Immature natural killer cell (primary cell): Measurements from ENCODE around the gene RNASEH2A. TPM values are rescaled to one million over a fixed set of nuclear protein-coding genes. Genes with fewer than 3 reads are reported as not detected.
A peak's percentile ranks its signal among the peaks of the same experiment; 100 is the strongest.
"Not testable (repeated sequence)": the region's sequence is repeated elsewhere in the genome, so short reads cannot be mapped to it uniquely, and the experiment has no call there.

ENCODE experiments used
- DNase-seq, 3 donors: peaks; one replicate each; pipeline ENCODE4 v3.0.0; 2022; ENCODE audit warnings: mixed read lengths in 1 of 3
- H3K27ac Mint-ChIP-seq, 6 donors: one replicate each; pipeline ENCODE4 v1.8.0; 2020; ENCODE audit warnings: mixed read lengths in 6 of 6, mild to moderate bottlenecking in 5 of 6, inconsistent platforms in 4 of 6, moderate library complexity in 3 of 6
- H3K27me3 Mint-ChIP-seq, 3 donors: one replicate each; pipeline ENCODE4 v1.8.0; 2020 to 2021; ENCODE audit warnings: low read depth in 3 of 3, mild to moderate bottlenecking in 3 of 3, mixed read lengths in 3 of 3, moderate library complexity in 3 of 3, inconsistent platforms in 1 of 3
- H3K36me3 Mint-ChIP-seq, 3 donors: one replicate each; pipeline ENCODE4 v1.8.0; 2020; ENCODE audit warnings: mixed read lengths in 3 of 3, inconsistent platforms in 2 of 3, mild to moderate bottlenecking in 2 of 3
- H3K4me1 Mint-ChIP-seq, 2 donors: one replicate each; pipeline ENCODE4 v1.8.0; 2020; ENCODE audit warnings: inconsistent platforms in 2 of 2, mild to moderate bottlenecking in 2 of 2, mixed read lengths in 2 of 2, moderate library complexity in 1 of 2
- H3K4me3 Mint-ChIP-seq, 5 donors: one replicate each; pipeline ENCODE4 v1.8.0; 2020; ENCODE audit warnings: mild to moderate bottlenecking in 5 of 5, mixed read lengths in 5 of 5, inconsistent platforms in 3 of 5, moderate library complexity in 3 of 5
- H3K9me3 Mint-ChIP-seq, 6 donors: one replicate each; pipeline ENCODE4 v1.8.0; 2020; ENCODE audit warnings: mild to moderate bottlenecking in 6 of 6, mixed read lengths in 6 of 6, inconsistent platforms in 4 of 6, moderate library complexity in 3 of 6
- polyA plus RNA-seq, 3 donors: library from polyadenylated mRNA; unstranded; fragments of 300-500 nt; fragmentation: Illumina TruSeq; gene quantifications; one replicate each; pipeline ENCODE4 v1.2.3, GENCODE V29; 2021

The RNASEH2A gene
- polyA plus RNA-seq, 3 donors from 2014 or later: 27.7 to 45.4 (median 37.5) TPM

DNA sequence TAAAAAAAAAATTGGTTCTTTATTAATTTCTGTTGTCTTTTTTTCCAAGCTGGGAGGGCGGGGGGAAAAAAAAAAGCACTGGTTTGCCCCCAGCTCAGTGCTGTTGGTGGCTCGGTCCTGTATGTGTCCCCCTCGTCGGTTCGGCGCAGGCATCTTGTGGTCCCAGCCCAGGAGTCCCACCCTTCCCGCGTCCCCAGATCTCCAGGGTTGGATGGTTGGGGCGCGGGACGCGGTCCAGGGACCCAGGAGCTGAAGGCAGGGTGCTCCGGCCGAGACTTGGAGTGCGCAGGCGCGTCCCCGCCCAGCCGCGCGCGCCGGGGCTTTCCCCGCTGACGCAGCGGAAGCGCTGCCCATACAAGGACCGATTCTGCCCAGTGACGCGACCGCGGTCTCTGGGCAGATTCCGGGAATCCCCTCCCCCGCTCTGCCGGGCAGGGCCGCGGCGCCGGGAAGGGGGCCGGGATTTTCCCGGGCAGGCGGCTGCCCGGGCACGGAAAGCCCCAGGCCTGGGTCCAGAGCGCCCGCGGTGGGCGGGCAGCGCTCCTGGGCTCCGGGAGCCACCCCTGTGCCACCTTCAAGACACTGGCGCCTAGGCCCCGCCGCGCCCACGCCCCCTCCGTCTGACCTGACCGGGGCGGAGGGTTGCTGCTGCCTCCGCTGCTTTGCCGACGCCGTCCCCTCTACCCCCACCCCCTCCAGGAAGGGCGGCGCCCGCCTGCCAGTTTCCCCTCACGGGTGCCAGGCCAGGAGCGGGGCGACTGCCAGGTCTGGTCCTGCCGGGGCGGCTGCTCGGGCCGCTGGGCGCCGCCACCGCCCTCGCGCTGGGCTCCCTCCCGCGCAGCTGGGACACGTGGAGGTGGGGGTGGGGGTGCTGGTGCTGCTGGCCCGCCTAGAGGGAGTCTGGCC lies 12.8 kb upstream of the RNASEH2A start:
- Mint-ChIP-seq H3K4me1 (peaks cover 37 to 45% of the 10 kb centered on the region in 2 donors), H3K4me3 (peak overlapping the region; percentile 93 to 96 (median 95)), H3K36me3 (no peaks in the 10 kb centered on the region), H3K27me3 (peaks cover 35 to 51% (median 42%) of the 10 kb centered on the region in 3 donors), H3K9me3 (no peaks in the 10 kb centered on the region), H3K27ac (peak overlapping the region; percentile 93 to 100 (median 99))
- peak; percentile 97 to 99 (median 98) for DNase-seq

- Mint-ChIP-seq H3K27me3 (peaks cover 33 to 46% (median 42%) of the 10 kb centered on the region in 3 donors), H3K4me3 (peak overlapping the region; percentile 73 to 82 (median 80)), H3K36me3 (no peaks in the 10 kb centered on the region), H3K4me1 (peaks cover 29 to 37% of the 10 kb centered on the region in 2 donors), H3K27ac (peak overlapping the region; percentile 92 to 99 (median 98)), H3K9me3 (no peaks in the 10 kb centered on the region)
- DNase-seq: no peak
Measured at GRCh38 chr19:12794196-12794941, 12.0 kb upstream of the RNASEH2A start.

GRCh38 chr19:12794971-12795381 lies 11.4 kb upstream of the RNASEH2A start:
- no peaks in the 10 kb centered on the region for H3K9me3 Mint-ChIP-seq
- peaks cover 33 to 44% (median 42%) of the 10 kb centered on the region in 3 donors for H3K27me3 Mint-ChIP-seq
- H3K27ac Mint-ChIP-seq: peak overlapping the region in 5 of 6 donors; percentile 97 to 99 (median 98)
- DNase-seq: no peak
- H3K4me3 Mint-ChIP-seq: peak overlapping the region in 3 of 5 donors; percentile 73 to 82 (median 80)
- peaks cover 29 to 36% of the 10 kb centered on the region in 2 donors for H3K4me1 Mint-ChIP-seq
- H3K36me3 Mint-ChIP-seq: no peaks in the 10 kb centered on the region

- H3K27me3 Mint-ChIP-seq: peaks cover 20 to 30% (median 29%) of the 10 kb centered on the region in 3 donors
- no peaks in the 10 kb centered on the region for H3K36me3 Mint-ChIP-seq
- peak; percentile 74 to 80 (median 78) for DNase-seq
- H3K27ac Mint-ChIP-seq: peak overlapping the region; percentile 14 to 92 (median 88)
- no peaks in the 10 kb centered on the region for H3K9me3 Mint-ChIP-seq
- H3K4me1 Mint-ChIP-seq: peaks cover 27 to 33% of the 10 kb centered on the region in 2 donors
- peak overlapping the region; percentile 37 to 81 (median 71) for H3K4me3 Mint-ChIP-seq
Measured at GRCh38 chr19:12796146-12797071, 10.0 kb upstream of the RNASEH2A start.

GRCh38 chr19:12797141-12797587 lies 9.2 kb upstream of the RNASEH2A start:
- DNase-seq: no peak
- Mint-ChIP-seq H3K9me3 (no peaks in the 10 kb centered on the region), H3K36me3 (no peaks in the 10 kb centered on the region), H3K4me3 (no peak overlapping the region), H3K27me3 (peaks cover 13 to 23% (median 23%) of the 10 kb centered on the region in 3 donors), H3K4me1 (peaks cover 32 to 35% of the 10 kb centered on the region in 2 donors), H3K27ac (peak overlapping the region in 1 of 6 donors; percentile 34)

DNA sequence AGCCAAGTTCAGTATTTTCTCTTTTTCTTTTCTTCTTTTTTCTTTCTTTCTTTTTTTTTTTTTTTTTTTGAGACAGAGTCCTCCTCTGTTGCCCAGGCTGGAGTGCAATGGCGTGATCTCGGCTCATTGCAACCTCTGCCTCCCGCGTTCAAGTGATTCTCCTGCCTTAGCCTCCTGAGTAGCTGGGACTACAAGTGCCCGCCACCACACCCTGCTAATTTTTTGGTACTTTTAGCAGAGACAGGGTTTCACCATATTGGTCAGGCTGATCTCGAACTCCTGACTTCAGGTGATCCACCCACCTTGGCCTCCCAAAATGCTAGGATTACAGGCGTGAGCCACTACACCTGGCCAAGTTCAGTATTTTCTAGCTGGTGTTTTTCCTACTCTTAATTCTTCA lies 8.8 kb upstream of the RNASEH2A start:
- Mint-ChIP-seq H3K27me3 (peaks cover 9 to 23% (median 20%) of the 10 kb centered on the region in 3 donors), H3K4me1 (peaks cover 37 to 40% of the 10 kb centered on the region in 2 donors)
- not testable (repeated sequence) for H3K36me3 Mint-ChIP-seq, H3K9me3 Mint-ChIP-seq, H3K4me3 Mint-ChIP-seq, H3K27ac Mint-ChIP-seq, DNase-seq

GRCh38 chr19:12799742-12800465 lies 6.5 kb upstream of the RNASEH2A start:
- peaks cover 4 to 9% (median 8%) of the 10 kb centered on the region in 3 donors for H3K27me3 Mint-ChIP-seq
- DNase-seq: no peak
- H3K36me3 Mint-ChIP-seq: no peaks in the 10 kb centered on the region

GRCh38 chr19:12800466-12800770 lies 6.0 kb upstream of the RNASEH2A start:
- H3K27ac Mint-ChIP-seq: no peak overlapping the region
- DNase-seq: no peak
- peak overlapping the region; percentile 75 to 87 (median 80) for H3K4me3 Mint-ChIP-seq
- no peaks in the 10 kb centered on the region for H3K9me3 Mint-ChIP-seq
- peaks cover 27 to 28% of the 10 kb centered on the region in 2 donors for H3K4me1 Mint-ChIP-seq
- peaks cover 4 to 9% (median 8%) of the 10 kb centered on the region in 3 donors for H3K27me3 Mint-ChIP-seq
- H3K36me3 Mint-ChIP-seq: no peaks in the 10 kb centered on the region

More at GRCh38 chr19:12799742-12800465, 6.5 kb upstream of the RNASEH2A start:
- Mint-ChIP-seq H3K4me3 (peak overlapping the region in 4 of 5 donors; percentile 75 to 87 (median 81)), H3K4me1 (peaks cover 27 to 28% of the 10 kb centered on the region in 2 donors), H3K27ac (no peak overlapping the region), H3K9me3 (no peaks in the 10 kb centered on the region)

GRCh38 chr19:12800923-12801465 lies 5.4 kb upstream of the RNASEH2A start:
- no peak for DNase-seq
- no peaks in the 10 kb centered on the region for H3K36me3 Mint-ChIP-seq
- H3K4me1 Mint-ChIP-seq: peaks cover 25% of the 10 kb centered on the region in 2 donors

DNA sequence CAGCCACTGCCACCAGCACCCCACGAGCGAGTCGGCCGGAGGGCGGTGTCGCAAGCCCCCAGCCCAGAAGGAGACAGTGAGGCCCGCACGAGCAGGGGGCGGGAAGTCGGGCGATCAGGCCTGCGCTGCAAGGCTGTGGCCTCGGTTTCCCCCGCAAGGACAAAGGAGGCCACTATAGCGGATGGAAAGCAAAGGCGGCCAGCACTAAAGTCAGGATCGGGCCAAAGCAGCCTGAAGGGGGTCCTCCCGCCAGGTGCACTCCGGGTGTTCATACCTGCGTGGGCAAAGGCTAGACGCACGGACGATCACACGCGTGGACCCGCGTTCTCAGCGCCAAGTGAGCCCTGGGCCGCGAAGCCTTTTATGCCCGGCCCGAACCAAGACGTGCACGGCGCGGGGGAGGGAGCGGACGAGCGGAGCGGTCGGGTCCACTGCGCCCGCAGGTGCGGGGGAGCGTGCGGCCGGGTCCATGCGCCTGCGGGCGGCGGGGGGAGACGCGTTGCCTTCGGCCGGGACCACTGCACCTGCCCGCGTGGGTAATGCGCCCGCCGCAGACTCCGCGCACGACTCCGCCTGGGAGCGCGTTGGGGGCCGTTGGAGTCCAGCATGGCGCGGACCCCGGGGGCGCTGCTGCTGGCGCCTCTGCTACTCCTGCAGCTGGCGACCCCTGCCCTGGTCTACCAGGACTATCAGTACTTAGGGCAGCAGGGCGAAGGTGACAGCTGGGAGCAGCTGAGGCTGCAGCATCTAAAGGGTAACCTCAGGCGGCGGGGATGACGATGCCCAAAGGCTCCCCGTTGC lies 4.7 kb upstream of the RNASEH2A start, which contains the start of the genes PRDX2 and THSD8:
TSS of gene PRDX2 (minus strand) at position 335 of the 801 bp plus-strand sequence. CDS start 539 bp downstream, outside the sequence.
TSS of gene THSD8 (plus strand) at position 604 of the 801 bp plus-strand sequence. CDS start at position 607, 3 bp downstream.
- H3K9me3 Mint-ChIP-seq: no peaks in the 10 kb centered on the region
- H3K4me1 Mint-ChIP-seq: peaks cover 25% of the 10 kb centered on the region in 2 donors
- H3K27ac Mint-ChIP-seq: peak within 1 kb of the TSS in 3 of 6 donors; percentile 7 to 79 (median 71)
- H3K36me3 Mint-ChIP-seq: no peaks in the 10 kb centered on the region
- peak within 1 kb of the TSS; percentile 75 to 87 (median 80) for H3K4me3 Mint-ChIP-seq
- peaks cover 5 to 8% (median 7%) of the 10 kb centered on the region in 3 donors for H3K27me3 Mint-ChIP-seq
- DNase-seq: peak; percentile 61 to 78 (median 65)

More at GRCh38 chr19:12800923-12801465, 5.4 kb upstream of the RNASEH2A start:
- Mint-ChIP-seq H3K9me3 (no peaks in the 10 kb centered on the region), H3K27ac (peak overlapping the region in 3 of 6 donors; percentile 7 to 50 (median 24)), H3K4me3 (peak overlapping the region; percentile 75 to 87 (median 80)), H3K27me3 (peaks cover 6 to 9% (median 8%) of the 10 kb centered on the region in 3 donors)
